Bronchial epithelial cell (primary cell): ENCODE measurements around the gene C2orf15. TPM values are rescaled to one million over a fixed set of nuclear protein-coding genes. Genes with fewer than 3 reads are reported as not detected.
A peak's percentile ranks its signal among the peaks of the same experiment; 100 is the strongest.
"Not testable (repeated sequence)": the region's sequence is repeated elsewhere in the genome, so short reads cannot be mapped to it uniquely, and the experiment has no call there.

Source experiments
- DNase-seq: peaks from one replicate; pipeline ENCODE4 v3.0.0-alpha.2; 2010; ENCODE audit warnings: low read depth
- FAIRE-seq: peaks from 2 replicates; lab custom pipeline; 2011; peaks lifted over from hg19 to GRCh38; lab: Jason Lieb, UNC
- H3K27me3 ChIP-seq: 2 replicates; pipeline ENCODE4 v1.5.1; 2011; ENCODE audit warnings: low read length; ENCODE audit not compliant: control insufficient read depth, insufficient read depth
- H3K36me3 ChIP-seq: 2 replicates; pipeline ENCODE4 v1.5.1; 2011; ENCODE audit warnings: low read length; ENCODE audit not compliant: control insufficient read depth, insufficient read depth
- H3K4me3 ChIP-seq: 2 replicates; pipeline ENCODE4 v1.5.1; 2011; ENCODE audit warnings: mild to moderate bottlenecking, low read depth, low read length, control low read depth
- total RNA-seq: library from RNA; depleted of rRNA; stranded (reverse); fragments of >200 nt; gene quantifications from 2 replicates; pipeline ENCODE4 v1.2.1, GENCODE V29; 2014
- TF ChIP-seq, protein P1 (sequence below): IDR thresholded peaks from 2 replicates; pipeline ENCODE4 v1.5.1; 2011; ENCODE audit warnings: mild to moderate bottlenecking, moderate library complexity, low read length, control low read depth, inconsistent platforms; ENCODE audit not compliant: insufficient read depth, severe bottlenecking

Gene C2orf15
- total RNA-seq, 1 donor from 2014 or later: 1.1 TPM

DNA sequence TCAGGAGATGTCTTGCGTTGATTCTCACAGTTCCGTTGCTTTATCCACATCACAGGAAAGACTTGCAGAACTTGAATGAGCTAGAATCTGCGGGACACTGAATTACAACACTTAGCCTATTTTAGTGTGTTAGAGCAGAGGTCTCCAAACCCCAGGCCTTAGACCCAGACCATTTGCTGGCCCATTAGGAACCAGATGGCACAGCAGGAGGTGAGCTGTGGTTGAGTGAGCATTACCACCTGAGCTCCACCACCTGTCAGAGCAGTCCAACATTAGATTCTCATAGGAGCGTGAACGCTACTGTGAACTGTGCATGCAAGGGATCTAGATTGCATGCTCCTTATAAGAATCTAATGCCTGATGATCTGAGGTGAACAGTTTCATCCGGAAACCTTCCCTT, 43.3 kb downstream of the C2orf15 start:
- TF ChIP-seq, protein P1, sequence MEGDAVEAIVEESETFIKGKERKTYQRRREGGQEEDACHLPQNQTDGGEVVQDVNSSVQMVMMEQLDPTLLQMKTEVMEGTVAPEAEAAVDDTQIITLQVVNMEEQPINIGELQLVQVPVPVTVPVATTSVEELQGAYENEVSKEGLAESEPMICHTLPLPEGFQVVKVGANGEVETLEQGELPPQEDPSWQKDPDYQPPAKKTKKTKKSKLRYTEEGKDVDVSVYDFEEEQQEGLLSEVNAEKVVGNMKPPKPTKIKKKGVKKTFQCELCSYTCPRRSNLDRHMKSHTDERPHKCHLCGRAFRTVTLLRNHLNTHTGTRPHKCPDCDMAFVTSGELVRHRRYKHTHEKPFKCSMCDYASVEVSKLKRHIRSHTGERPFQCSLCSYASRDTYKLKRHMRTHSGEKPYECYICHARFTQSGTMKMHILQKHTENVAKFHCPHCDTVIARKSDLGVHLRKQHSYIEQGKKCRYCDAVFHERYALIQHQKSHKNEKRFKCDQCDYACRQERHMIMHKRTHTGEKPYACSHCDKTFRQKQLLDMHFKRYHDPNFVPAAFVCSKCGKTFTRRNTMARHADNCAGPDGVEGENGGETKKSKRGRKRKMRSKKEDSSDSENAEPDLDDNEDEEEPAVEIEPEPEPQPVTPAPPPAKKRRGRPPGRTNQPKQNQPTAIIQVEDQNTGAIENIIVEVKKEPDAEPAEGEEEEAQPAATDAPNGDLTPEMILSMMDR: no peak
- no peak overlapping the region for H3K4me3 ChIP-seq
- FAIRE-seq: no peak

DNA sequence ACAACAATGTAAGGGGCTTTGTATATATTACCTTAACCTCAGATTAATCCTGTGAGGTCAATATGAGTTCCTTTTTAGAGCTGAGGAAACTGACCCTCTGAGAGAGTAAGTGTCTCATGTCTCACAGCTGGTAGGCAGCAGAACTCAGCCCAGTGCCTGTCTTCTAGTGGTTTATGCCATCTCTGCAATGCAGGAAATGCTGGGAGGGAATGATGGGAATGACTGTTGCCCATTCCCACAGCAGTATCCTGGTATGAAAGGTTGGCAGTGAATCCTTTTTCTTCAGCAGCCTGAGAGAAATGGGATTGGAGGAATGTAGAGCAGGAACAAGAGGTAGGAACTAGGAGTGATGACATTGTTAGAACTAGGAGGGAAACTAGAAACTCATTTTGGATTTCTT, 45.5 kb downstream of the C2orf15 start:
- H3K27me3 ChIP-seq: no peaks in the 10 kb centered on the region
- H3K4me3 ChIP-seq: no peak overlapping the region
- H3K36me3 ChIP-seq: peaks cover 4% of the 10 kb centered on the region
- TF ChIP-seq, protein P1: no peak
- FAIRE-seq (no peak), DNase-seq (no peak)

More for the DNA sequence above, 43.3 kb downstream of the C2orf15 start:
- Histone ChIP-seq H3K27me3 (no peaks in the 10 kb centered on the region), H3K36me3 (peaks cover 3% of the 10 kb centered on the region)
- DNase-seq: no peak

DNA sequence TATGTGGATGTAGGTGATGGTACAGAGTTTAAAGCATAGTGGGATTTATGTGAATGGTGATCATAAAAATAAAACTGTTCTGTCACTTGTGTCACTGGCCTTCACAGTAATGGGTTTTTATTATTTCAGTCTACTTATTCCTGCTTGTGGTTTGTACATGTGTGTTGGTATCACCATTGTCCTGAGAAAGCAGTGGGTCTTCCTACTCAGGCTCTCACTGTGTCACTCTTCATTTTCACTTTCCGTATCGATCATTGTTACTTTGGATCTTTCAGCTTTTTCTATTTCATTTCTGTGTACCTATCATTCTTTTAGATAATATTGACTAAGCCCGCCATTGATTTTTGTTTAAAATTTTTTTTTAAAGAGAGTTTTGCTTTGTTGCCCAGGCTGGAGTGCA, 46.9 kb downstream of the C2orf15 start:
- DNase-seq (no peak), FAIRE-seq (no peak)
- Histone ChIP-seq H3K4me3 (no peak overlapping the region), H3K36me3 (peaks cover 4% of the 10 kb centered on the region), H3K27me3 (no peaks in the 10 kb centered on the region)
- TF ChIP-seq, protein P1: no peak

DNA sequence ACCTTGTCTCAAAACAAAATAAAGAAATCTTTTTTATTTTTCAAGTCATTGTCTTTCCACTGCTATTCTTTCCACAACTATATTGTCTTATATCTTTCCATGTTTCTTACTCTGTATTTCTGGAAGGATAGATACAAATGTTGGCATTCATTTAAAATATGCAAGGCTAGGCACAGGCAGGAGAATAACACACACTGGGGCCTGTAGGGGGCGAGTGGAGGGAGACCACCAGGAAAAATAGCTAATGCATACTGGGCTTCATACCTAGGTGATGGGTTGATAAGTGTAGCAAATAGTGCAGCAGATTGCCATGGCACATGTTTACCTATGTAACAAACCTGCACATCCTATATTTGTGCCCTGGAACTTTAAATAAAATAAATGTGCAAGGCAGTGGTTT, 49.0 kb downstream of the C2orf15 start:
- Histone ChIP-seq H3K27me3 (no peaks in the 10 kb centered on the region), H3K4me3 (no peak overlapping the region), H3K36me3 (peaks cover 7% of the 10 kb centered on the region)
- TF ChIP-seq, protein P1: no peak
- FAIRE-seq: no peak
- no peak for DNase-seq

DNA sequence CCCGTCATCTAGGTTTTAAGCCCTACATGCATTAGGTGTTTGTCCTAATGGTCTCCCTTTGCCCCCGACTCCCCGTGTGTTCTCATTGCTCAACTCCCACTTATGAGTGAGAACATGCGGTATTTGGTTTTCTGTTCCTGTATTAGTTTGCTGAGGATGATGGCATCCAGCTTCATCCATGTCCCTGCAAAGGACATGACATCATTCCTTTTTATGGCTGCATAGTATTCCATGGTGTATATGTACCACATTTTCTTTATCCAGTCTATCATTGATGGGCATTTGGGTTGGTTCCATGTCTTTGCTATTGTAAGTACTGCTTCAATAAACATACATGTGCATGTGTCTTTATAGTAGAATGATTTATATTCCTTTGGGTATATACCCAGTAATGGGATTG, 50.9 kb downstream of the C2orf15 start:
- not testable (repeated sequence) for H3K27me3 ChIP-seq, FAIRE-seq, H3K4me3 ChIP-seq, DNase-seq, H3K36me3 ChIP-seq

DNA sequence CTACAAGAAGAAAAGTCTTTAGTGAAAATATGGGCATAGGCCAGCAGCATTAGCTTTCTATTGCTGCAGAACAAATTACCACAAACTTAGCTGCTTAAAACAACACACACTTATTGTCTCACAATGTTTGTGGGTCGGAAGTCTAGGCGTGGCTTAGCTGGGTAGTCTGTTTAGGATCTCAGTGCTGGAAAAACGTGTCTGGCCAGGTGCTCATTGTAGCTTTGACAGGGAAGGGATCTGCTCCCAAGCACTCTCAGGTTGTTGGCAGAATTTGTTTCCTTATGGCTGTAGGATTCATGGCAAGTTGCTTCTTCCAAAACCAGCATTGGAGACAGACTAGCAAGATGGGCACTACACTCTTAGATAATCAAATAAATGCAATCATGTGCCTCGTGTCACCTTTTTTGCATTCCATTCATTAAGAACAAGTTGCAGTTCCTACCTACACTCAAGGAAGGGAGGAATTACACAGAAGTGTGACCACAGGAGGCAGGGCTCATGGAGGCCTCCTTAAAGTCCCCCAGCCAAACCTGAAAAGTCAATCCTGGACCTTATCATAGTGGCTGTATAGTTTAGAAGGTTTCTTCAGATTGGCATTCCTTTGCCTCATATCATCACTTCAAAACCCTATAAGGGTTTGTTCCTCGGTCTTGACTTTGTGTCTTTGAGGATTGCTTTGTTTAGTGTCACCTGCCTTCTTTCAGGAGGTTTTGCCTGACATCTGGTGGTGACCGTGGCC, 56.8 kb downstream of the C2orf15 start:
- Histone ChIP-seq H3K4me3 (no peak overlapping the region), H3K36me3 (peaks cover 4% of the 10 kb centered on the region), H3K27me3 (no peaks in the 10 kb centered on the region)
- FAIRE-seq (no peak), DNase-seq (peak; percentile 35)
- TF ChIP-seq, protein P1: no peak
